ENCODE results near the gene LGR4.

DNA sequence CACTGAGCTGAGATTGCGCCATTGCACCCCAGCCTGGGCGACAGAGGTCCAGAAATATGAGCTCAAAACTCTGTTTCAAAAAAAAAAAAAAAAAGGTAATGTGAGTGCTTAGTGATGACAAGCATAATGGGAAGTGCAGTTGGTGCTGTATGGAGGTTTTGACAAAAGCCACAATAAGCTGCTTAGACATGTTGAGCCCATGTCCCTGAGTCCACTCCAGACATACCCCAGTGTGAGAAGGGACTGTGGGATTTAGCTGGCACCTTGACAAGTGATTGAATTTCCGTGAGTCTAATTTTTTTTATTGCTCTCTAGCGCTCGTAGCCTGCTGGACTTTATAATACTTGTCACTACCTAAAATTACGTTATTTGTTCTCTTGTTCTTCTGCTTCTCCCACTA lies 15.1 kb upstream of the LGR4 start:
- TF ChIP-seq EP300 (IDR thresholded peaks at IDR 0.05; ENCODE audit: low read depth) (no peak), POLR2AphosphoS5 (IDR thresholded peaks at IDR 0.05) (no peak)
- TF ChIP-seq, protein P1, sequence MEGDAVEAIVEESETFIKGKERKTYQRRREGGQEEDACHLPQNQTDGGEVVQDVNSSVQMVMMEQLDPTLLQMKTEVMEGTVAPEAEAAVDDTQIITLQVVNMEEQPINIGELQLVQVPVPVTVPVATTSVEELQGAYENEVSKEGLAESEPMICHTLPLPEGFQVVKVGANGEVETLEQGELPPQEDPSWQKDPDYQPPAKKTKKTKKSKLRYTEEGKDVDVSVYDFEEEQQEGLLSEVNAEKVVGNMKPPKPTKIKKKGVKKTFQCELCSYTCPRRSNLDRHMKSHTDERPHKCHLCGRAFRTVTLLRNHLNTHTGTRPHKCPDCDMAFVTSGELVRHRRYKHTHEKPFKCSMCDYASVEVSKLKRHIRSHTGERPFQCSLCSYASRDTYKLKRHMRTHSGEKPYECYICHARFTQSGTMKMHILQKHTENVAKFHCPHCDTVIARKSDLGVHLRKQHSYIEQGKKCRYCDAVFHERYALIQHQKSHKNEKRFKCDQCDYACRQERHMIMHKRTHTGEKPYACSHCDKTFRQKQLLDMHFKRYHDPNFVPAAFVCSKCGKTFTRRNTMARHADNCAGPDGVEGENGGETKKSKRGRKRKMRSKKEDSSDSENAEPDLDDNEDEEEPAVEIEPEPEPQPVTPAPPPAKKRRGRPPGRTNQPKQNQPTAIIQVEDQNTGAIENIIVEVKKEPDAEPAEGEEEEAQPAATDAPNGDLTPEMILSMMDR (IDR thresholded peaks at IDR 0.05) = no peak
